HepG2 (cell line): Measurements from ENCODE around the gene VPS54.

Experiments
- CCAR2 ChIP-seq: fragments of 200-400 bp; formaldehyde crosslinking; optimal IDR thresholded peaks from 2 replicates; pipeline ENCODE3; 2018; ENCODE audit warnings: low read depth, mild to moderate bottlenecking, low read length, moderate library complexity
- HNF4A ChIP-seq: sonication (generic); formaldehyde crosslinking; IDR thresholded peaks from 2 replicates; pipeline ENCODE4 v1.4.0; 2020; ENCODE audit warnings: missing genetic modification reagents
- HOXA9 ChIP-seq: sonication (generic); formaldehyde crosslinking; IDR thresholded peaks from 2 replicates; pipeline ENCODE4 v1.8.1; 2022; ENCODE audit warnings: missing genetic modification reagents, mild to moderate bottlenecking, moderate library complexity, borderline replicate concordance
- JUND ChIP-seq: sonication (generic); formaldehyde crosslinking; IDR thresholded peaks from 2 replicates; pipeline ENCODE4 v1.8.0; 2022; ENCODE audit warnings: mild to moderate bottlenecking, missing genetic modification reagents
- MXI1 ChIP-seq: IDR thresholded peaks from 3 replicates; pipeline ENCODE4 v1.6.1; 2012; ENCODE audit warnings: low read depth, low read length, inconsistent platforms, borderline replicate concordance
- NFIC ChIP-seq: IDR thresholded peaks from 2 replicates; pipeline ENCODE4 v1.6.1; 2012; ENCODE audit warnings: mild to moderate bottlenecking, low read length, inconsistent platforms
- RFX3 ChIP-seq: IDR thresholded peaks from 2 replicates; pipeline ENCODE4 v1.6.1; 2016; ENCODE audit warnings: missing biosample characterization, missing genetic modification reagents
- YY1 ChIP-seq: IDR thresholded peaks from 2 replicates; pipeline ENCODE4 v1.6.1; 2011; ENCODE audit warnings: low read length, low read depth, moderate library complexity, mild to moderate bottlenecking; ENCODE audit not compliant: insufficient read depth, insufficient replicate concordance
- ZNF331 ChIP-seq: sonication (generic); formaldehyde crosslinking; IDR thresholded peaks from 2 replicates; pipeline ENCODE4 v1.4.0; 2020; ENCODE audit warnings: missing genetic modification reagents
- ZNF562 ChIP-seq: sonication (generic); formaldehyde crosslinking; IDR thresholded peaks from 2 replicates; pipeline ENCODE4 v1.8.0; 2022; ENCODE audit warnings: missing genetic modification reagents, borderline replicate concordance
- TF ChIP-seq, protein P1 (sequence below): sonication (generic); formaldehyde crosslinking; IDR thresholded peaks from 2 replicates; pipeline ENCODE4 v1.8.1; 2023; ENCODE audit warnings: mild to moderate bottlenecking, inconsistent platforms, moderate library complexity, missing genetic modification reagents, borderline replicate concordance
- TF ChIP-seq, protein P2 (sequence below): sonication (generic); formaldehyde crosslinking; IDR thresholded peaks from 2 replicates; pipeline ENCODE4 v1.4.0; 2020; ENCODE audit warnings: missing genetic modification reagents
- TF ChIP-seq, protein P3 (sequence below): fragments of 450-650 bp; IDR thresholded peaks from 2 replicates; pipeline ENCODE4 v1.6.1; 2017; ENCODE audit warnings: mild to moderate bottlenecking
- TF ChIP-seq, protein P4 (sequence below): IDR thresholded peaks from 2 replicates; pipeline ENCODE4 v1.6.1; 2012; ENCODE audit warnings: inconsistent platforms

DNA sequence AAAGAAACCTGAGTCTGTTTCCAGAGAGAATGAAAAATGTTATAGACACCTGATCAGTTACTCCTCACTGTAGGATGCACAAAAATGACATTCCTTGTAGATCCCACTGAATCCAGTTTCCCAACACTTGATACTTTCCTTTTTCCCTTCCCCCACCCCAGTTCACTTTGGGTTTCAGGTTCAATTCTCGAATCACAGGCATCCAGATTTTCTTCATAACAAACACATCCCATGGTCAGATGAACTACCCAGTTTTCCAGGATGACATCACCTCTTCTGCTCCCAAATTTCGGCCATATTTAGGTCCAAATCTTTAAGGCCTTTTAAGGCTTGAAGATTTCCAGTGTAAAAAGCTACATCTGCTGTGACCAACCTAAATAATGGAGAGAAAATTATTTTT lies 126.1 kb downstream of the VPS54 start:
- TF ChIP-seq, protein P1, sequence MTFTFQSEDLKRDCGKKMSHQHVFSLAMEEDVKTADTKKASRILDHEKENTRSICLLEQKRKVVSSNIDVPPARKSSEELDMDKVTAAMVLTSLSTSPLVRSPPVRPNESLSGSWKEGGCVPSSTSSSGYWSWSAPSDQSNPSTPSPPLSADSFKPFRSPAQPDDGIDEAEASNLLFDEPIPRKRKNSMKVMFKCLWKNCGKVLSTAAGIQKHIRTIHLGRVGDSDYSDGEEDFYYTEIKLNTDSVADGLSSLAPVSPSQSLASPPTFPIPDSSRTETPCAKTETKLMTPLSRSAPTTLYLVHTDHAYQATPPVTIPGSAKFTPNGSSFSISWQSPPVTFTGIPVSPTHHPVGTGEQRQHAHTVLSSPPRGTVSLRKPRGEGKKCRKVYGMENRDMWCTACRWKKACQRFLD (CRISPR knock-in tag) = no peak
- TF ChIP-seq CCAR2 (no peak), ZNF331 (CRISPR knock-in tag) (no peak), NFIC (no peak), HNF4A (CRISPR knock-in tag) (no peak), HOXA9 (no peak), MXI1 (no peak), RFX3 (CRISPR knock-in tag) (no peak), ZNF562 (CRISPR knock-in tag) (no peak), JUND (CRISPR knock-in tag) (no peak), YY1 (no peak)
- TF ChIP-seq, protein P2, sequence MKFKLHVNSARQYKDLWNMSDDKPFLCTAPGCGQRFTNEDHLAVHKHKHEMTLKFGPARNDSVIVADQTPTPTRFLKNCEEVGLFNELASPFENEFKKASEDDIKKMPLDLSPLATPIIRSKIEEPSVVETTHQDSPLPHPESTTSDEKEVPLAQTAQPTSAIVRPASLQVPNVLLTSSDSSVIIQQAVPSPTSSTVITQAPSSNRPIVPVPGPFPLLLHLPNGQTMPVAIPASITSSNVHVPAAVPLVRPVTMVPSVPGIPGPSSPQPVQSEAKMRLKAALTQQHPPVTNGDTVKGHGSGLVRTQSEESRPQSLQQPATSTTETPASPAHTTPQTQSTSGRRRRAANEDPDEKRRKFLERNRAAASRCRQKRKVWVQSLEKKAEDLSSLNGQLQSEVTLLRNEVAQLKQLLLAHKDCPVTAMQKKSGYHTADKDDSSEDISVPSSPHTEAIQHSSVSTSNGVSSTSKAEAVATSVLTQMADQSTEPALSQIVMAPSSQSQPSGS (CRISPR knock-in tag) = no peak
- TF ChIP-seq, protein P3, sequence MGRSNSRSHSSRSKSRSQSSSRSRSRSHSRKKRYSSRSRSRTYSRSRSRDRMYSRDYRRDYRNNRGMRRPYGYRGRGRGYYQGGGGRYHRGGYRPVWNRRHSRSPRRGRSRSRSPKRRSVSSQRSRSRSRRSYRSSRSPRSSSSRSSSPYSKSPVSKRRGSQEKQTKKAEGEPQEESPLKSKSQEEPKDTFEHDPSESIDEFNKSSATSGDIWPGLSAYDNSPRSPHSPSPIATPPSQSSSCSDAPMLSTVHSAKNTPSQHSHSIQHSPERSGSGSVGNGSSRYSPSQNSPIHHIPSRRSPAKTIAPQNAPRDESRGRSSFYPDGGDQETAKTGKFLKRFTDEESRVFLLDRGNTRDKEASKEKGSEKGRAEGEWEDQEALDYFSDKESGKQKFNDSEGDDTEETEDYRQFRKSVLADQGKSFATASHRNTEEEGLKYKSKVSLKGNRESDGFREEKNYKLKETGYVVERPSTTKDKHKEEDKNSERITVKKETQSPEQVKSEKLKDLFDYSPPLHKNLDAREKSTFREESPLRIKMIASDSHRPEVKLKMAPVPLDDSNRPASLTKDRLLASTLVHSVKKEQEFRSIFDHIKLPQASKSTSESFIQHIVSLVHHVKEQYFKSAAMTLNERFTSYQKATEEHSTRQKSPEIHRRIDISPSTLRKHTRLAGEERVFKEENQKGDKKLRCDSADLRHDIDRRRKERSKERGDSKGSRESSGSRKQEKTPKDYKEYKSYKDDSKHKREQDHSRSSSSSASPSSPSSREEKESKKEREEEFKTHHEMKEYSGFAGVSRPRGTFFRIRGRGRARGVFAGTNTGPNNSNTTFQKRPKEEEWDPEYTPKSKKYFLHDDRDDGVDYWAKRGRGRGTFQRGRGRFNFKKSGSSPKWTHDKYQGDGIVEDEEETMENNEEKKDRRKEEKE = no peak
- TF ChIP-seq, protein P4, sequence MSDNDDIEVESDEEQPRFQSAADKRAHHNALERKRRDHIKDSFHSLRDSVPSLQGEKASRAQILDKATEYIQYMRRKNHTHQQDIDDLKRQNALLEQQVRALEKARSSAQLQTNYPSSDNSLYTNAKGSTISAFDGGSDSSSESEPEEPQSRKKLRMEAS = no peak
